K562 (cell line): ENCODE measurements around the gene AHNAK. TPM values are rescaled to one million over a fixed set of nuclear protein-coding genes. Genes with fewer than 3 reads are reported as not detected.

Experiments used
- ARID3B ChIP-seq: fragments of 250-450 bp; sonication (Bioruptor Pico); IDR thresholded peaks from 2 replicates; pipeline ENCODE4 v1.4.0; 2020; ENCODE audit warnings: borderline replicate concordance
- ARNT ChIP-seq, 2 experiments: fragments of 450-650 bp; IDR thresholded peaks; 2 replicates each; pipeline ENCODE4 v1.6.1; 2016; ENCODE audit warnings: mild to moderate bottlenecking in 1 of 2
- BRD4 ChIP-seq: fragments of 200-600 bp; sonication (generic); IDR thresholded peaks from 2 replicates; pipeline ENCODE4 v1.6.1; 2017; ENCODE audit warnings: inconsistent platforms
- EHMT2 ChIP-seq: fragments of 450-650 bp; IDR thresholded peaks from 2 replicates; pipeline ENCODE4 v1.6.1; 2018; ENCODE audit warnings: antibody characterized with exemption
- GATAD2B ChIP-seq: fragments of 450-650 bp; IDR thresholded peaks from 2 replicates; pipeline ENCODE4 v1.6.1; 2017; ENCODE audit warnings: mild to moderate bottlenecking, borderline replicate concordance
- HES1 ChIP-seq: fragments of 450-650 bp; IDR thresholded peaks from 2 replicates; pipeline ENCODE4 v1.6.1; 2016; ENCODE audit warnings: low read depth, mild to moderate bottlenecking, moderate library complexity
- KDM5B ChIP-seq: fragments of 200-600 bp; sonication (generic); IDR thresholded peaks from 2 replicates; pipeline ENCODE4 v1.6.1; 2012; ENCODE audit warnings: low read depth, mild to moderate bottlenecking, moderate library complexity, low read length, control low read depth, inconsistent platforms; ENCODE audit not compliant: insufficient replicate concordance
- MGA ChIP-seq: fragments of 450-650 bp; IDR thresholded peaks from 2 replicates; pipeline ENCODE4 v1.6.1; 2016; ENCODE audit warnings: mild to moderate bottlenecking, moderate library complexity
- NCOA6 ChIP-seq: fragments of 450-650 bp; IDR thresholded peaks from 2 replicates; pipeline ENCODE4 v1.6.1; 2017; ENCODE audit warnings: mild to moderate bottlenecking
- TAF15 ChIP-seq: fragments of 200-400 bp; formaldehyde crosslinking; IDR thresholded peaks from 2 replicates; pipeline ENCODE4 v1.6.1; 2017; ENCODE audit warnings: mild to moderate bottlenecking, low read depth, low read length, moderate library complexity
- THAP12 ChIP-seq: fragments of 250-450 bp; sonication (Bioruptor Pico); IDR thresholded peaks from 2 replicates; pipeline ENCODE4 v1.9.0; 2021; ENCODE audit warnings: mild to moderate bottlenecking, inconsistent platforms
- polyA plus RNA-seq, 8 experiments: library from polyadenylated mRNA; depleted of rRNA in 4 of 8; stranded (reverse) in 5 of 8; unstranded in 3 of 8; fragments of >200 nt; fragmentation: Nextera tagmentation in 2 of 8; fragmentation: Illumina TruSeq in 1 of 8; extraction: Ambion mirVana in 2 of 8; extraction: Trizol in 1 of 8; gene quantifications; 2 replicates each; pipeline versions ENCODE4 v1.2.1 to v1.2.3, GENCODE V29; 2011 to 2014; ENCODE audit warnings: inconsistent platforms in 1 of 8, missing spikeins in 1 of 8
- total RNA-seq, 7 experiments: library from RNA; depleted of rRNA in 6 of 7; stranded (reverse); fragments of >200 nt in 6 of 7; fragmentation: Illumina TruSeq in 2 of 7; extraction: Trizol in 2 of 7; gene quantifications; 2 replicates each; pipeline versions ENCODE4 v1.2.1 to v1.2.3, GENCODE V29; 2011 to 2021; ENCODE audit warnings: low replicate concordance in 1 of 7

Gene AHNAK
- total and polyA plus RNA-seq, 9 of the 15 experiments (the other 6 are each of a cell fraction or from before 2014, with no cell fraction given), result 1.5 to 89.7 (median 45.0) TPM

- TF ChIP-seq ARID3B (CRISPR knock-in tag) (no peak), MGA (no peak; the same call in 1 of the 2 replicates), BRD4 (no peak; the same call in 1 of the 2 replicates), THAP12 (peak; percentile 70; the same call in 1 of the 2 replicates), NCOA6 (no peak), GATAD2B (peak; percentile 83; the same call in 1 of the 2 replicates), HES1 (peak; percentile 14; the same call in 1 of the 2 replicates), KDM5B (peak; percentile 60), TAF15 (no peak), ARNT (IDR thresholded peaks at IDR 0.05) (peak in 1 of 2 experiments; percentile 60; a peak in 1 of 4 replicates), EHMT2 (no peak; the same call in 1 of the 2 replicates)
These were observed 45.0 kb upstream of the AHNAK start, which contains the start of gene TUT1 (continued) for GRCh38 chr11:62591448-62592145.
